Type B pancreatic cell (in vitro differentiated cells): ENCODE data around the gene ARL16. TPM values are rescaled to one million over a fixed set of nuclear protein-coding genes. Genes with fewer than 3 reads are reported as not detected.

Experiments used
- DNase-seq: peaks from one replicate; pipeline ENCODE4 v3.0.0; 2021; ENCODE audit warnings: mixed read lengths; ENCODE audit not compliant: unreplicated experiment; ENCODE audit errors: extremely low spot score
- H3K27ac Mint-ChIP-seq: 2 replicates; pipeline ENCODE4 v1.8.0; 2021; ENCODE audit warnings: mild to moderate bottlenecking, mixed read lengths
- H3K27me3 Mint-ChIP-seq: 2 replicates; pipeline ENCODE4 v1.8.0; 2021; ENCODE audit warnings: mixed read lengths
- H3K36me3 Mint-ChIP-seq: 2 replicates; pipeline ENCODE4 v1.8.0; 2021; ENCODE audit warnings: mixed read lengths
- H3K4me1 Mint-ChIP-seq: one replicate; pipeline ENCODE4 v1.8.0; 2021; ENCODE audit warnings: mixed read lengths; ENCODE audit not compliant: unreplicated experiment
- H3K4me3 Mint-ChIP-seq: 2 replicates; pipeline ENCODE4 v1.8.0; 2021; ENCODE audit warnings: mild to moderate bottlenecking, mixed read lengths
- H3K9me3 Mint-ChIP-seq: 2 replicates; pipeline ENCODE4 v1.8.0; 2021; ENCODE audit warnings: mixed read lengths
- microRNA-seq: library from miRNA; unstranded; fragments of <30 nt; microRNA quantifications from one replicate; pipeline ENCODE4, GENCODE V29; 2020
- total RNA-seq: library from RNA; stranded (reverse); gene quantifications from 2 replicates; pipeline ENCODE4 v1.2.1, GENCODE V29; 2021; ENCODE audit warnings: low replicate concordance
- TF ChIP-seq, protein P1 (sequence below): fragments of 200-600 bp; sonication (generic); conservative IDR thresholded peaks from 2 replicates; pipeline ENCODE4 v1.5.0; 2021; ENCODE audit warnings: antibody characterized with exemption, mild to moderate bottlenecking

ARL16 gene
- total RNA-seq, 1 donor from 2014 or later: 47.2 TPM

DNA sequence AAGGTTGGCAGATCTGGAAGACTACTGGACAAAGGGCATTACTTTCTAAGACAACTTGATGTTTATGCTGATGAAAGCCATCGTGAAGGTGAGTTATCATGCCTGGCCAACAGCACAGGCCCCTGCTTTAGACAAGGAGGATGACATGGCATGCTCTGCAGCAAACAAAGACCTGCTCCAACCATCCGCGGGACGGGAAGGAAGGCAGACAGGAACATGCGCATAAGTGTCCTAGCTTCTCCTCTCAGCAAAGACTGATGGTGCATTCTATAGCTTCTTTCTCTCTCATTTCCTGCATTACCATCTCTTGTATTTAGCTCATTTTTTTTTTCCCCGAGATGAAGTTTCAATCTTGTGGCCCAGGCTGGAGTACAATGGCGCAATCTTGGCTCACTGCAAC is 52.1 kb downstream of the ARL16 start:
- Mint-ChIP-seq H3K4me3 (no peak overlapping the region), H3K36me3 (peaks cover 15% of the 10 kb centered on the region), H3K9me3 (no peaks in the 10 kb centered on the region), H3K27me3 (no peaks in the 10 kb centered on the region), H3K4me1 (peaks cover 8% of the 10 kb centered on the region), H3K27ac (no peak overlapping the region)
- DNase-seq: no peak
- TF ChIP-seq, protein P1, sequence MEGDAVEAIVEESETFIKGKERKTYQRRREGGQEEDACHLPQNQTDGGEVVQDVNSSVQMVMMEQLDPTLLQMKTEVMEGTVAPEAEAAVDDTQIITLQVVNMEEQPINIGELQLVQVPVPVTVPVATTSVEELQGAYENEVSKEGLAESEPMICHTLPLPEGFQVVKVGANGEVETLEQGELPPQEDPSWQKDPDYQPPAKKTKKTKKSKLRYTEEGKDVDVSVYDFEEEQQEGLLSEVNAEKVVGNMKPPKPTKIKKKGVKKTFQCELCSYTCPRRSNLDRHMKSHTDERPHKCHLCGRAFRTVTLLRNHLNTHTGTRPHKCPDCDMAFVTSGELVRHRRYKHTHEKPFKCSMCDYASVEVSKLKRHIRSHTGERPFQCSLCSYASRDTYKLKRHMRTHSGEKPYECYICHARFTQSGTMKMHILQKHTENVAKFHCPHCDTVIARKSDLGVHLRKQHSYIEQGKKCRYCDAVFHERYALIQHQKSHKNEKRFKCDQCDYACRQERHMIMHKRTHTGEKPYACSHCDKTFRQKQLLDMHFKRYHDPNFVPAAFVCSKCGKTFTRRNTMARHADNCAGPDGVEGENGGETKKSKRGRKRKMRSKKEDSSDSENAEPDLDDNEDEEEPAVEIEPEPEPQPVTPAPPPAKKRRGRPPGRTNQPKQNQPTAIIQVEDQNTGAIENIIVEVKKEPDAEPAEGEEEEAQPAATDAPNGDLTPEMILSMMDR: no peak

Small RNA genes within 50 kb of the gene (microRNA-seq; reads per million reads assigned to microRNA genes)
- 0.83 reads per million for gene MIR6786

Other genes with a start within 250 kb of the ARL16 start
- gene ACTG1, start 171.0 kb downstream of the ARL16 start, total RNA-seq: 3,089 and 3,451 TPM in 2 replicates
- gene FSCN2, start 155.4 kb downstream of the ARL16 start, total RNA-seq: 3.6 and 3.8 TPM in 2 replicates
- gene FAAP100, start 131.4 kb downstream of the ARL16 start, total RNA-seq: 33.5 and 44.7 TPM in 2 replicates
- 82.4 and 90.1 TPM in 2 replicates for gene NPLOC4, start 46.7 kb downstream of the ARL16 start, total RNA-seq
- gene TSPAN10, start 46.6 kb downstream of the ARL16 start, total RNA-seq: 1.4 and 3.0 TPM in 2 replicates
- 0.97 TPM in 1 of 2 replicates, not detected in the other for gene PDE6G, start 27.3 kb downstream of the ARL16 start, total RNA-seq
- gene OXLD1, start 17.2 kb downstream of the ARL16 start, total RNA-seq: 24.0 and 28.1 TPM in 2 replicates
- gene CCDC137, start 17.1 kb downstream of the ARL16 start, total RNA-seq: 27.5 and 32.1 TPM in 2 replicates
- gene HGS, start 214 bp upstream of the ARL16 start, total RNA-seq: 115 and 119 TPM in 2 replicates
- gene MRPL12, start 19.6 kb upstream of the ARL16 start, total RNA-seq: 87.9 and 107 TPM in 2 replicates
- gene SLC25A10, start 28.5 kb upstream of the ARL16 start, total RNA-seq: 23.8 and 27.6 TPM in 2 replicates
- 1.2 and 1.7 TPM in 2 replicates for gene GCGR, start 120.4 kb upstream of the ARL16 start, total RNA-seq
- 54.2 and 101 TPM in 2 replicates for gene MCRIP1, start 149.5 kb upstream of the ARL16 start, total RNA-seq
- gene PPP1R27, start 151.3 kb upstream of the ARL16 start, total RNA-seq: not detected in 2 replicates
- 555 and 815 TPM in 2 replicates for gene P4HB, start 176.7 kb upstream of the ARL16 start, total RNA-seq
- 250 and 264 TPM in 2 replicates for gene ARHGDIA, start 187.5 kb upstream of the ARL16 start, total RNA-seq
- gene ALYREF, start 207.8 kb upstream of the ARL16 start, total RNA-seq: 102 and 124 TPM in 2 replicates
- gene ANAPC11, start 207.9 kb upstream of the ARL16 start, total RNA-seq: 136 and 140 TPM in 2 replicates
- 0.64 and 2.5 TPM in 2 replicates for gene NPB, start 218.4 kb upstream of the ARL16 start, total RNA-seq
- gene PCYT2, start 227.6 kb upstream of the ARL16 start, total RNA-seq: 46.8 and 50.4 TPM in 2 replicates
- gene SIRT7, start 234.4 kb upstream of the ARL16 start, total RNA-seq: 29.9 and 46.0 TPM in 2 replicates
- 22.4 and 30.0 TPM in 2 replicates for gene MAFG, start 243.9 kb upstream of the ARL16 start, total RNA-seq